K562 (cell line): ENCODE results near the gene PICK1. TPM values are rescaled to one million over a fixed set of nuclear protein-coding genes. Genes with fewer than 3 reads are reported as not detected.

Source experiments
- DDX20 ChIP-seq: fragments of 450-650 bp; IDR thresholded peaks from 2 replicates; pipeline ENCODE4 v1.6.1; 2016; ENCODE audit warnings: missing genetic modification characterization, low read depth, mild to moderate bottlenecking, missing compliant biosample characterization, moderate library complexity
- FUS ChIP-seq: fragments of 200-400 bp; formaldehyde crosslinking; optimal IDR thresholded peaks from 2 replicates; pipeline ENCODE3; 2017; ENCODE audit warnings: low read depth, low read length
- KLF1 ChIP-seq: fragments of 450-650 bp; IDR thresholded peaks from 2 replicates; pipeline ENCODE4 v1.6.1; 2016; ENCODE audit warnings: missing genetic modification characterization, missing compliant biosample characterization
- MAX ChIP-seq: sonication (generic); formaldehyde crosslinking; IDR thresholded peaks from 2 replicates; pipeline ENCODE4 v1.9.0; 2022; ENCODE audit warnings: mild to moderate bottlenecking, missing genetic modification reagents
- NFIX ChIP-seq: fragments of 250-450 bp; sonication (Bioruptor Pico); IDR thresholded peaks from 2 replicates; pipeline ENCODE4 v1.4.0; 2020; ENCODE audit warnings: low read depth, mild to moderate bottlenecking, moderate library complexity
- SIRT6 ChIP-seq: IDR thresholded peaks from one replicate; pipeline ENCODE4 v1.6.1; 2012; ENCODE audit warnings: low read depth, mild to moderate bottlenecking, control low read depth, inconsistent platforms, low read length, moderate library complexity
- SRSF3 ChIP-seq: fragments of 200-400 bp; formaldehyde crosslinking; IDR thresholded peaks from 2 replicates; pipeline ENCODE4 v1.6.1; 2016; ENCODE audit warnings: mild to moderate bottlenecking, low read length, moderate library complexity; ENCODE audit not compliant: insufficient read depth
- STAG1 ChIP-seq: sonication (generic); formaldehyde crosslinking; IDR thresholded peaks from 2 replicates; pipeline ENCODE4 v1.5.0; 2020; ENCODE audit warnings: missing genetic modification reagents, borderline replicate concordance
- ZNF407 ChIP-seq: fragments of 450-650 bp; IDR thresholded peaks from 2 replicates; pipeline ENCODE4 v1.6.1; 2016; ENCODE audit warnings: low read depth
- ZNF79 ChIP-seq: fragments of 250-450 bp; sonication (Bioruptor Pico); IDR thresholded peaks from 2 replicates; pipeline ENCODE4 v1.4.0; 2020; ENCODE audit warnings: low read depth, mild to moderate bottlenecking, moderate library complexity
- polyA plus RNA-seq, 8 experiments: library from polyadenylated mRNA; depleted of rRNA in 4 of 8; stranded (reverse) in 5 of 8; unstranded in 3 of 8; fragments of >200 nt; fragmentation: Nextera tagmentation in 2 of 8; fragmentation: Illumina TruSeq in 1 of 8; extraction: Ambion mirVana in 2 of 8; extraction: Trizol in 1 of 8; gene quantifications; 2 replicates each; pipeline versions ENCODE4 v1.2.1 to v1.2.3, GENCODE V29; 2011 to 2014; ENCODE audit warnings: inconsistent platforms in 1 of 8, missing spikeins in 1 of 8
- total RNA-seq, 7 experiments: library from RNA; depleted of rRNA in 6 of 7; stranded (reverse); fragments of >200 nt in 6 of 7; fragmentation: Illumina TruSeq in 2 of 7; extraction: Trizol in 2 of 7; gene quantifications; 2 replicates each; pipeline versions ENCODE4 v1.2.1 to v1.2.3, GENCODE V29; 2011 to 2021; ENCODE audit warnings: low replicate concordance in 1 of 7
- TF ChIP-seq, protein P1 (sequence below): IDR thresholded peaks from 2 replicates; pipeline ENCODE4 v1.6.1; 2011; ENCODE audit warnings: borderline replicate concordance, low read depth, mild to moderate bottlenecking, moderate library complexity, low read length; ENCODE audit not compliant: insufficient read depth, poor library complexity, severe bottlenecking
- TF ChIP-seq, protein P2 (sequence below): fragments of 150-350 bp; conservative IDR thresholded peaks from 2 replicates; pipeline ENCODE4 v1.6.1; 2014; ENCODE audit warnings: low read length
- TF ChIP-seq, protein P3 (sequence below): fragments of 250-450 bp; sonication (Bioruptor Pico); IDR thresholded peaks from 2 replicates; pipeline ENCODE4 v1.8.0; 2022; ENCODE audit warnings: moderate library complexity, mild to moderate bottlenecking, inconsistent platforms

PICK1 gene
- total and polyA plus RNA-seq, 9 of the 15 experiments (the other 6 are each of a cell fraction or from before 2014, with no cell fraction given) = 0.06 to 11.0 (median 7.9) TPM; not detected in 1

GRCh38 chr22:38034884-38035529 is 22.2 kb upstream of the PICK1 start (continued):
- TF ChIP-seq ZNF79 (CRISPR knock-in tag) = no peak
- TF ChIP-seq SIRT6 = no peak
- TF ChIP-seq, protein P1, sequence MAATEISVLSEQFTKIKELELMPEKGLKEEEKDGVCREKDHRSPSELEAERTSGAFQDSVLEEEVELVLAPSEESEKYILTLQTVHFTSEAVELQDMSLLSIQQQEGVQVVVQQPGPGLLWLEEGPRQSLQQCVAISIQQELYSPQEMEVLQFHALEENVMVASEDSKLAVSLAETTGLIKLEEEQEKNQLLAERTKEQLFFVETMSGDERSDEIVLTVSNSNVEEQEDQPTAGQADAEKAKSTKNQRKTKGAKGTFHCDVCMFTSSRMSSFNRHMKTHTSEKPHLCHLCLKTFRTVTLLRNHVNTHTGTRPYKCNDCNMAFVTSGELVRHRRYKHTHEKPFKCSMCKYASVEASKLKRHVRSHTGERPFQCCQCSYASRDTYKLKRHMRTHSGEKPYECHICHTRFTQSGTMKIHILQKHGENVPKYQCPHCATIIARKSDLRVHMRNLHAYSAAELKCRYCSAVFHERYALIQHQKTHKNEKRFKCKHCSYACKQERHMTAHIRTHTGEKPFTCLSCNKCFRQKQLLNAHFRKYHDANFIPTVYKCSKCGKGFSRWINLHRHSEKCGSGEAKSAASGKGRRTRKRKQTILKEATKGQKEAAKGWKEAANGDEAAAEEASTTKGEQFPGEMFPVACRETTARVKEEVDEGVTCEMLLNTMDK = no peak
- TF ChIP-seq NFIX = no peak
- TF ChIP-seq, protein P2, sequence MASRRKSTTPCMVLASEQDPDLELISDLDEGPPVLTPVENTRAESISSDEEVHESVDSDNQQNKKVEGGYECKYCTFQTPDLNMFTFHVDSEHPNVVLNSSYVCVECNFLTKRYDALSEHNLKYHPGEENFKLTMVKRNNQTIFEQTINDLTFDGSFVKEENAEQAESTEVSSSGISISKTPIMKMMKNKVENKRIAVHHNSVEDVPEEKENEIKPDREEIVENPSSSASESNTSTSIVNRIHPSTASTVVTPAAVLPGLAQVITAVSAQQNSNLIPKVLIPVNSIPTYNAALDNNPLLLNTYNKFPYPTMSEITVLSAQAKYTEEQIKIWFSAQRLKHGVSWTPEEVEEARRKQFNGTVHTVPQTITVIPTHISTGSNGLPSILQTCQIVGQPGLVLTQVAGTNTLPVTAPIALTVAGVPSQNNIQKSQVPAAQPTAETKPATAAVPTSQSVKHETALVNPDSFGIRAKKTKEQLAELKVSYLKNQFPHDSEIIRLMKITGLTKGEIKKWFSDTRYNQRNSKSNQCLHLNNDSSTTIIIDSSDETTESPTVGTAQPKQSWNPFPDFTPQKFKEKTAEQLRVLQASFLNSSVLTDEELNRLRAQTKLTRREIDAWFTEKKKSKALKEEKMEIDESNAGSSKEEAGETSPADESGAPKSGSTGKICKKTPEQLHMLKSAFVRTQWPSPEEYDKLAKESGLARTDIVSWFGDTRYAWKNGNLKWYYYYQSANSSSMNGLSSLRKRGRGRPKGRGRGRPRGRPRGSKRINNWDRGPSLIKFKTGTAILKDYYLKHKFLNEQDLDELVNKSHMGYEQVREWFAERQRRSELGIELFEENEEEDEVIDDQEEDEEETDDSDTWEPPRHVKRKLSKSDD = no peak
- no peak for TF ChIP-seq DDX20
- TF ChIP-seq, protein P3, sequence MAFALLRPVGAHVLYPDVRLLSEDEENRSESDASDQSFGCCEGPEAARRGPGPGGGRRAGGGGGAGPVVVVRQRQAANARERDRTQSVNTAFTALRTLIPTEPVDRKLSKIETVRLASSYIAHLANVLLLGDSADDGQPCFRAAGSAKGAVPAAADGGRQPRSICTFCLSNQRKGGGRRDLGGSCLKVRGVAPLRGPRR (CRISPR knock-in tag) = no peak
- TF ChIP-seq SRSF3 = no peak
- TF ChIP-seq FUS = no peak
- TF ChIP-seq ZNF407 = no peak
- no peak for TF ChIP-seq MAX (CRISPR knock-in tag)
- no peak for TF ChIP-seq STAG1 (CRISPR knock-in tag)
- TF ChIP-seq KLF1 (tag) = no peak
